RWPE1 (cell line): ENCODE results near the gene TRAPPC2L.
A peak's percentile ranks its signal among the peaks of the same experiment; 100 is the strongest.

Experiments
- CTCF ChIA-PET: fragments of 350-600 bp; sonication (Branson Sonifier 250); formaldehyde crosslinking; extraction: SDS; loops from one replicate; lab custom pipeline; 2021; lab: Yijun Ruan, JAX
- POLR2A ChIA-PET: fragments of 400-600 bp; formaldehyde crosslinking; extraction: SDS; loops from one replicate; lab custom pipeline; 2020; ENCODE audit warnings: antibody characterized with exemption; ENCODE audit not compliant: low non-redundant PET; lab: Yijun Ruan, JAX
- DNase-seq: peaks from one replicate; pipeline ENCODE4 v3.0.0; 2012; ENCODE audit warnings: low spot score
- H3K27ac ChIP-seq: fragments of 450-650 bp; 2 replicates; pipeline ENCODE4 v1.5.1; 2017
- CTCF ChIP-seq: fragments of 450-650 bp; conservative IDR thresholded peaks from 2 replicates; pipeline ENCODE4 v1.5.1; 2017; ENCODE audit warnings: low read depth, mild to moderate bottlenecking

Gene TRAPPC2L

GRCh38 chr16:88880226-88881006 is 23.5 kb downstream of the TRAPPC2L start:
- no peak for DNase-seq
- ChIA-PET CTCF (interaction anchor here (0.6 kb wide), 1 partner anchor 210 kb away, joined by 3 read pairs; no protein-coding TSS in a partner anchor), POLR2A (interaction anchor here (0.8 kb wide), 1 partner anchor 337 kb away, joined by 3 read pairs; the partner anchor contains the start of gene ZNF778)
- H3K27ac ChIP-seq = no peak overlapping the region
- TF ChIP-seq CTCF = no peak

- ChIA-PET CTCF (interaction anchor here (0.6 kb wide), 2 partner anchors 209 to 288 kb away, joined by 3 read pairs; no protein-coding TSS in a partner anchor), POLR2A (no interaction called here)
- no peak overlapping the region; the same call in 1 of the 2 replicates for H3K27ac ChIP-seq
- TF ChIP-seq CTCF = no peak
- DNase-seq = no peak
Measured at GRCh38 chr16:88881007-88881615, 24.2 kb downstream of the TRAPPC2L start.

GRCh38 chr16:88881675-88882357 is 24.9 kb downstream of the TRAPPC2L start:
- CTCF ChIA-PET = interaction anchor here (0.6 to 0.9 kb wide), 2 partner anchors 16 to 287 kb away, joined by 3 read pairs; no protein-coding TSS in a partner anchor

GRCh38 chr16:88882358-88883030 is 25.6 kb downstream of the TRAPPC2L start:
- ChIA-PET CTCF (interaction anchor here (0.9 kb wide), 1 partner anchor 15 kb away, joined by 3 read pairs; no protein-coding TSS in a partner anchor), POLR2A (no interaction called here)
- H3K27ac ChIP-seq = peak overlapping the region; percentile 60
- DNase-seq = no peak
- no peak for TF ChIP-seq CTCF

More at GRCh38 chr16:88881675-88882357, 24.9 kb downstream of the TRAPPC2L start:
- no peak for TF ChIP-seq CTCF
- peak overlapping the region; percentile 60 for H3K27ac ChIP-seq
- no peak for DNase-seq
- POLR2A ChIA-PET = no interaction called here

GRCh38 chr16:88883117-88883895 is 26.4 kb downstream of the TRAPPC2L start:
- peak overlapping the region; percentile 60; the same call in 1 of the 2 replicates for H3K27ac ChIP-seq
- DNase-seq = no peak
- CTCF ChIA-PET = interaction anchor here (0.7 kb wide), 1 partner anchor 113 kb away, joined by 4 read pairs; no protein-coding TSS in a partner anchor
- POLR2A ChIA-PET = no interaction called here
- TF ChIP-seq CTCF = no peak
